Hepatocyte (in vitro differentiated cells): Measurements from ENCODE around the gene ARHGEF25.
A peak's percentile ranks its signal among the peaks of the same experiment; 100 is the strongest.

Experiments used
- CTCF ChIP-seq: fragments of 200-600 bp; sonication (generic); IDR thresholded peaks from 2 replicates; pipeline ENCODE4 v1.5.1; 2016; ENCODE audit warnings: antibody characterized with exemption, mild to moderate bottlenecking; ENCODE audit not compliant: poor library complexity
- EZH2 ChIP-seq: fragments of 200-600 bp; sonication (generic); IDR thresholded peaks from 2 replicates; pipeline ENCODE4 v1.6.1; 2016; ENCODE audit warnings: antibody characterized with exemption, mild to moderate bottlenecking, borderline replicate concordance
- EZH2phosphoT487 ChIP-seq: fragments of 200-600 bp; sonication (generic); IDR thresholded peaks from one replicate; pipeline ENCODE4 v1.6.1; 2018; ENCODE audit warnings: antibody characterized with exemption, mild to moderate bottlenecking, low read depth, moderate library complexity; ENCODE audit not compliant: unreplicated experiment, severe bottlenecking

- TF ChIP-seq EZH2 (peak; percentile 42), CTCF (no peak), EZH2phosphoT487 (no peak)
Measured at GRCh38 chr12:57609781-57610553, 1.3 kb upstream of the ARHGEF25 start.
